ENCODE measurements around the gene CAPSL.
A peak's percentile ranks its signal among the peaks of the same experiment; 100 is the strongest.
"Not testable (repeated sequence)": the region's sequence is repeated elsewhere in the genome, so short reads cannot be mapped to it uniquely, and the experiment has no call there.

CAPSL gene

GRCh38 chr5:35859101-35859661, 79.2 kb downstream of the CAPSL start:
- DNase-seq (ENCODE audit: low read depth) = no peak
- in situ Hi-C loops (cut with HindIII; ENCODE audit: low sequenced_read_pairs) = no loop called here
- no peak for TF ChIP-seq CTCF (IDR thresholded peaks at IDR 0.05; ENCODE audit: low read depth, low read length, missing control alignments)
- H3K4me3 ChIP-seq (ENCODE audit: low read depth, low read length) = no peak overlapping the region

GRCh38 chr5:35857606-35858205, 80.7 kb downstream of the CAPSL start:
- DNase-seq (ENCODE audit: low read depth) = peak; percentile 49
- TF ChIP-seq CTCF (IDR thresholded peaks at IDR 0.05; ENCODE audit: low read depth, low read length, missing control alignments) = no peak
- H3K4me3 ChIP-seq (ENCODE audit: low read depth, low read length) = no peak overlapping the region
- in situ Hi-C loops (cut with HindIII; ENCODE audit: low sequenced_read_pairs) = no loop called here

GRCh38 chr5:35856765-35857351, 81.6 kb downstream of the CAPSL start, which contains the start of gene IL7R:
TSS of gene IL7R (plus strand) at chr5:35856891. CDS start at chr5:35856978, 87 bp downstream.
- TF ChIP-seq CTCF (IDR thresholded peaks at IDR 0.05; ENCODE audit: low read depth, low read length, missing control alignments) = no peak
- no peak within 1 kb of the TSS for H3K4me3 ChIP-seq (ENCODE audit: low read depth, low read length)
- in situ Hi-C loops (cut with HindIII; ENCODE audit: low sequenced_read_pairs) = no loop called here
- DNase-seq (ENCODE audit: low read depth) = no peak

- DNase-seq (ENCODE audit: low read depth); in situ Hi-C loops (cut with HindIII; ENCODE audit: low sequenced_read_pairs); H3K4me3 ChIP-seq (ENCODE audit: low read depth, low read length): not testable (repeated sequence)
These were observed 82.1 kb downstream of the CAPSL start for GRCh38 chr5:35856186-35856764.

- no peak overlapping the region for H3K4me3 ChIP-seq (ENCODE audit: low read depth, low read length)
- no peak for DNase-seq (ENCODE audit: low read depth)
- in situ Hi-C loops (cut with HindIII; ENCODE audit: low sequenced_read_pairs) = no loop called here
- TF ChIP-seq CTCF (IDR thresholded peaks at IDR 0.05; ENCODE audit: low read depth, low read length, missing control alignments) = no peak
These were observed 83.2 kb downstream of the CAPSL start for GRCh38 chr5:35855187-35855586.

Measured in astrocyte of the cerebellum (primary cell).